ENCODE measurements around the gene TACR3.
"Not testable (repeated sequence)": the region's sequence is repeated elsewhere in the genome, so short reads cannot be mapped to it uniquely, and the experiment has no call there.

The TACR3 gene, protein sequence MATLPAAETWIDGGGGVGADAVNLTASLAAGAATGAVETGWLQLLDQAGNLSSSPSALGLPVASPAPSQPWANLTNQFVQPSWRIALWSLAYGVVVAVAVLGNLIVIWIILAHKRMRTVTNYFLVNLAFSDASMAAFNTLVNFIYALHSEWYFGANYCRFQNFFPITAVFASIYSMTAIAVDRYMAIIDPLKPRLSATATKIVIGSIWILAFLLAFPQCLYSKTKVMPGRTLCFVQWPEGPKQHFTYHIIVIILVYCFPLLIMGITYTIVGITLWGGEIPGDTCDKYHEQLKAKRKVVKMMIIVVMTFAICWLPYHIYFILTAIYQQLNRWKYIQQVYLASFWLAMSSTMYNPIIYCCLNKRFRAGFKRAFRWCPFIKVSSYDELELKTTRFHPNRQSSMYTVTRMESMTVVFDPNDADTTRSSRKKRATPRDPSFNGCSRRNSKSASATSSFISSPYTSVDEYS

DNA sequence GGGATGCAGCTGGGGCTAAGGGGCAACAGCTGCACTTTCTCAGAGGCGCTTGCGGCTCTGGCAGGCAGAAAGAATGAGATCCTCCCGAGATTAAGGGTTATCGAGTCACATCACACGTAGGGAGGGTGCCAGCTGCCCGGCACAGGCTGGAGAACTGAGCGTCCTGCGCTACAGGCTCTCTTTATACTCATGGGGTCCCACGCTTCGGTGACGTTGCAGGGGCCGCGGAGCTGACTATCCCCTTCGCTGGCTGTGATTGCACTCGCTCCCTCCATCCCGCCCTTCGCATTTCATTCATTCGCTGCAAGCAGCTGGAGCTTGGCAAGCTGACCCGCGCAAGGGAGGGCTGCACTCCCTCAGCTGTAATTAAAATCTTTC is at the start of gene TACR3:
TACR3 (minus strand) TSS at position 156 of the 378 bp plus-strand sequence. CDS start 310 bp downstream, outside the sequence.
- FAIRE-seq = no peak
- no peak for DNase-seq (ENCODE audit: insufficient read length, low spot score)

DNA sequence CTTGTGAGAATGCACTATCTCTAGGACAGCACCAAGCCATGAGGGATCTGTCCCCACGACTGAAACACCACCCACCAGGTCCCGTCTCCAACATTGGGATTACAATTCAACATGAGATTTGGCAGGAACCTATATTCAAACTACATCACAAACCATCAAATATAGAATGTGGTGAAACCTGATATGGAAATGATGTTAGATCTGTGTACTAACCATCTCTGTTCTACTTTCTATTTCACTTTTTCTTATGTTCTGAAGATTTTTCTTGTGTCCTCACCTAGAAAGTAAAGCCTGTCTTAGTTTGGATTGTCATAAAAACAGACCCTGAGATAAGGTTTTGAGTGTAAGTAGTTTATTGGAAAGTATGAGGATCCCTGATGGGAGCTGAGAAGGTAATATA is 37.8 kb upstream of the TACR3 start:
- FAIRE-seq (no peak), DNase-seq (ENCODE audit: insufficient read length, low spot score) (no peak)

DNA sequence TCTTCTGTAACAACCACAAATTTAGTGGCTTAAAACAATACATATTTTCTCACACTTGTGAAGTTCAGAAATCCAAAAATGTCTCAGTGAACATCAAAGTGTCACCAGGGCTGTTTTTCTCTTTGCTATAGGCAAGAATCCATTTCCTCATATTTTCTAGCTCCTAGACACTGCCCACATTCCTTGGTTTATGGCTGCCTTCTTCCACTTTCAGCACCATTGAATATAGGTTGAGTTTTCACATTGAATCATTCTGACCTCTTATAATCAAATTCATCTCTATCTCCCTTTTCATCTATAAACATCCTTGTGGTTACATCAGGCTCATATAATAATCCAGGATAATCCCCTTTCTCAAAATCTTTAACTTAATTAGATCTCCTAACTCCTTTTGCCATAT is 37.0 kb upstream of the TACR3 start:
- DNase-seq (ENCODE audit: insufficient read length, low spot score) (no peak), FAIRE-seq (no peak)

DNA sequence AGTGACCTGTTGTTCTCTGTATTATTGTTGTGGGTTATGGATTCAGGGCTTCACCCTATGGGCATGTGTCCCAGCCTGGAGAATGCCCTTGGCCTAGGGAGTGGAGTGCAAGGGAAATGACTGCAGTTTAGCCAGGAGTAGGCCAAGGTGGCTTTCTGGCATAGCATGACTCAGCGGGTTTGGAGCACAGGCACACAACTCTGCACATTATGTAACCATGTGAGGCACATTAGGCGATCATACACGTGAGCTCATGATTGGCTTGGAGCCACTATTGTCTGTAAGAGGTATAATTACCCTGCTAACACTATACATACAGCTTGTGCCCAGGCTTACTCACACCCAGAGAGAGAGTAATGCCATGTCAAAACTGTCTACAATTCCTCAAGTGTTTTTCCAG is 35.1 kb upstream of the TACR3 start:
- no peak for FAIRE-seq

DNA sequence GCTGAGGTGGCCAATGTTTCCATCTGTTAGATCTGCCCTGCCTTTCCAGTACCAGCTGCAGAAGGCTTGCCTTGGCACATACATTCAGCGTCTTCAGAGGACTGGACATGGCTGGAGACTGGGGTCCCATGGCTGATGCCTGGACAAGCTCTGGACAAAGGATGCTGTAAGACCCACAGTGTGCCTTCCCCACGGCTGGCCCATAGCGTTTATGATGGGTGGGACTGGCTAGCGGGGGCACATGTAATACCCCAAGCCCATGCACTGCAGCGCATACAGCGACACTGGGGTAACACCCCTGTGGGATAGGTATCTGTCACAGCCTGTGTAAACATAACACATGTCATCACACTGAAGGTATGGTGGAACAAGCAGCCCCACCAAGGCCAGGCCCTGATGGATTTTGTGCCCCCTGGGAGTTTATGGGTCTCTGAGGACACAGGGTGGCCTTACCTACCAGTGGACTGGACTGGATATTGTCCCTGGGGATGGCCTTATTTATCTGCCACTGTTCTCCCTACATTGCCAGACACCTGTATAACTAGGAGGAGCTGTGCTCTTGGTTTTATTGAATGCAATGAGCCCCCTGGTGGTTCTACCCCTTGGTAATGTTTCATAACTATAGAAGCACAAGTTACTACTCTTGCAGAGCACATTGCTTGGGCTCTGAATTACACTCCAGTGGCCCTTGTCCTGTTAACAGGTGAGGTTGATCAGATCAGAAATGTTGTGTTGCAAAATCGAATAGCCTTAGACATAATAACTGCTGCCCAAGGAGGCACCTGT is 34.3 kb upstream of the TACR3 start:
- FAIRE-seq = no peak
- DNase-seq (ENCODE audit: insufficient read length, low spot score) = no peak

More for the DNA sequence above, 35.1 kb upstream of the TACR3 start:
- DNase-seq (ENCODE audit: insufficient read length, low spot score) = no peak

DNA sequence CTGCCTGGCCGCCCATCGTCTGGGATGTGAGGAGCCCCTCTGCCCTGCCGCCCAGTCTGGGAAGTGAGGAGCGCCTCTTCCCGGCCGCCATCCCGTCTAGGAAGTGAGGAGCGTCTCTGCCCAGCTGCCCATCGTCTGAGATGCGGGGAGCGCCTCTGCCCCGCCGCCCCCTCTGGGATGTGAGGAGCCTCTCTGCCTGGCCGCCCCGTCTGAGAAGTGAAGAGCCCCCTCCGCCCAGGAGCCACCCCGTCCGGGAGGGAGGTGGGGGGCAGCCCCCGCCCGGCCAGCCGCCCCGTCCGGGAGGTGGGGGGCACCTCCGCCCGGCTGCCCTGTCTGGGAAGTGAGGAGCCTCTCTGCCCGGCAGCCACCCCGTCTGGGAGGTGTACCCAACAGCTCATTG is 3.4 kb upstream of the TACR3 start:
- DNase-seq (ENCODE audit: insufficient read length, low spot score); FAIRE-seq: not testable (repeated sequence)

DNA sequence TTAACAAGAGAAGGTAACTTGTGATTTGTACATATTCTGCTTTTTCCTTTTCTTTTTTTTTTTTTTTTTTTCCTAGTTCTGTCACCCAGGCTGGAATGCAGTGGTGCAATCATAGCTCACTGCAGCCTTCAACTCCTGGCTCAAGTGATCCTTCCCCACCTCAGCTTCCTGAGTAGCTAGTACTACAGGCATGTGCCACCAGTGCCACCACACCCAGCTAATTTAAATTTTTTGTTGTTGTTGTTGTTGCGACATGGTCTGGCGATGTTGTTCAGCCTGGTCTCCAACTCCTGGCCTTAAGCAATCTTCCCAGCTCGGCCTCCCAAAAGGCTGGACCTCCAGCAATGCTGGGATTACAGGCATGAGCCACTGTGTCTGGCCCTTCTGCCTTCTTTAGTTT is 1.5 kb upstream of the TACR3 start:
- FAIRE-seq (no peak), DNase-seq (ENCODE audit: insufficient read length, low spot score) (no peak)

DNA sequence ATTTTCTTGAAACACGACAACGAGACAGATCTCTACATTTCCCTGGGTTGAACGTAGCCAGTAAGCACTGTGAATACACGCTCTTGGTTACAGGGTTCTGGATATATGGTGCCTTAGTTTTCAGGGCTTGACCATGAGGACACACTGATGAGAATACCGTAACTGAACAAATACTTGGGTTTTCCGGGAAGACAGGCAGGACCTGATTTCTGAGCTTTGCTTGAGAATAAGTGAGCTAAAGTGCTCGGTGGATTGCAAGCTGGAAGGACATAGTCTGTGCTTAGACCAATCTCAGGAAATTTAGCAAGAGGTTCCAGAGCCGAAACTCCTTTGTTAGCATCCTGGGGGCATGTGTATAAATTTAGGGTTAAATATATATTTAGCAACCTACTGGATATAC is 876 bp upstream of the TACR3 start:
- DNase-seq (ENCODE audit: insufficient read length, low spot score) (no peak), FAIRE-seq (no peak)

DNA sequence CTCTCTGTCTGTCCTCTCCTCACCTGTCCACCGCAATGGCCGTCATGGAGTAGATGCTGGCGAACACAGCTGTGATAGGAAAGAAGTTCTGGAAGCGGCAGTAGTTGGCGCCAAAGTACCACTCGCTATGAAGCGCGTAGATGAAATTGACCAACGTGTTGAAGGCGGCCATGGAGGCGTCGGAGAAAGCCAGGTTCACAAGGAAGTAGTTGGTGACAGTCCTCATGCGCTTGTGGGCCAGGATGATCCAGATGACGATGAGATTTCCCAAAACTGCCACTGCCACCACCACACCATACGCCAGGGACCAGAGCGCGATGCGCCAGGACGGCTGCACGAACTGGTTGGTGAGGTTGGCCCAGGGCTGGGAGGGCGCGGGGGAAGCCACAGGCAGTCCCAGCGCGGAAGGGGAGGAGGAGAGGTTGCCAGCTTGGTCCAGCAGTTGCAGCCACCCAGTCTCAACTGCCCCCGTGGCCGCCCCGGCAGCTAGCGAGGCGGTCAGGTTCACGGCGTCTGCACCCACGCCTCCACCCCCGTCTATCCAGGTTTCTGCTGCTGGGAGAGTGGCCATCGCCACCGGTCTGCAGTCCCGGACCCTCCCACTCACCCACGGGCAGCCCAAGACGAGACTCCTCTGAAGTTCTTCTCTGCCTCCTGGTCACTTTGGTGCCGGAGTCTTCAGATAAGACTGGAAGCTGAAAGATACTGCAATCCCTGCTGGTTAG is 518 bp downstream of the TACR3 start:
- FAIRE-seq (no peak), DNase-seq (ENCODE audit: insufficient read length, low spot score) (no peak)

DNA sequence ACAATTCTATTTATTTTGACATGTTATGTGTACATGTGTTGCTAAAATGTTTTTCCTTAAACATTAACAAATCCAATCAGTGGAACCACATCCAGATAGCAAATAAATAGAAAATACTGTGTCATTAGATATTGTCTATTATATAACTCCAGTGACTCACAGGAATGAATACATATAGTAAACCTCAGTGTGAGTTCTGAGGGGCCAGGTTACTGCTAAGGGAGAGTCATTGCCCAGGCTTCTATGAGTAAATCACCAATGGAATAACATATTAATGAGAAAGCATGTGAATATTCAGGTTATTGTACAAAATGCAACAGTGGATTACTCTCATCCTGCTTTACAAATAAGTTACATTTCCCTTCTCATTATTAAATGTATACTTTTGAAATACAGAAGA is 27.2 kb downstream of the TACR3 start:
- no peak for FAIRE-seq
- no peak for DNase-seq (ENCODE audit: insufficient read length, low spot score)

DNA sequence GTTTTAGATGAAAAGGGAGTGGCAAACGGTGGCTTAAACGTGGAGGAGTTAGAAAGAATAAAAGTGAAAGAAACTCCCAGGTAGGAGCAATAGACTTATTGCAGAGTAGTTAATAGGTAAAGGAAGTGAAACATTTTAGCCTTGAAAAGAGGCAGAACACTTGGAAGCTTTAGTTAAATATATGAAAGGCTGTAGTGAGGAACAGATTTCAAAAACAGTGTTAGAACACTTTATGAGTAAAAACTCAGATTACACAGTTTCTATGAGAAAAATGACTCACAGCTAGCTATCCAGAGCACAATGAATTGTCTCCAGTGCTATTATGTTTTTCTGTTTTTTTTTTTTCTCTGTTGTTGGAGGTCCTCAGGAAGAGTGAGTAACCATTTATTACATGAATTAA is 45.8 kb downstream of the TACR3 start:
- no peak for FAIRE-seq
- no peak for DNase-seq (ENCODE audit: insufficient read length, low spot score)

DNA sequence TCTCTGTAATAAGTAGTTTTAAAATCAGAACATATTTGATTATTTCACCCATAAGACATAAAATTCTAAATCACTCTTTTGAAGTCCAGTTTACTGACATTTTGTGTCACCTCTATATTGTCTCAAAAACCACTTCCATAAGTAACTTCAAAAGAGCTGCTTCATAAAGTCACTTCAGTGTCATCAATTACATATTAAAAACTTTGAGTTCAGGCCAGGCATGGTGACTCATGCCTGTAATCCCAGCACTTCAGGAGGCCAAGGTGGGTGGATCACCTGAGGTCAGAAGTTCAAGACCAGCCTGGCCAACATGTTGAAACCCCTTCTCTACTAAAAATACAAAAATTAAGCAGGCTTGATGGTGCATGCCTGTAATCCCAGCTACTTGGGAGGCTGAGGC is 53.0 kb downstream of the TACR3 start:
- not testable (repeated sequence) for DNase-seq (ENCODE audit: insufficient read length, low spot score); FAIRE-seq

DNA sequence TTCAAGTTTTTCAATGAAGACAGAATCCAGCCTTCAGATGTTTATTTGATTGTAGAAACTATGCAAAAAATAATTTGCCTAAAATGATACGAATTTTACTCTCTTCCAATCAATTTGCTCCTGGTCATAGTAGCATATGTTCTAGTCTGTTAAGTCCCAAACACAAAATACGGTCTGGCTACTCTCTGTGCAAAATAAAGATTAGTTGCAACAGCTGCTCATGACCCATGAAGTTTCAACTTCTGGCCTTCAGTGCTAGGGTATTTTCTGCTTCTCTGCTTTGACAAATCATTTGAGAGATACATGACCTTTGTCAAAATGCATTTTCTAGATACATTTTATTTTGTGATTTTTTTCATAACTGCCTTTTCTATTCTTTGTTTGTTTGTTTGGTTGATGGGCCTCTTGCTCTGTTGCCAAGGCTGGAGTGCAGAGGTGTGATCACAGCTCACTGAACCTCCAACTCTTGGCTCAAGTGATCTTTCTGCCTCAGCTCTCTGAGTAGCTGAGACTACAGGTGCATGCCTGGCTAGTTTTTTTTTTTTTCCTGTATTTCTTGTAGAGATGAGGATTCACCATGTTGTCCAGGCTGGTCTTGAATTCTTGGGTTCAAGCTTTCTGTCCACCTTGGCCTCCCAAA is 55.2 kb downstream of the TACR3 start:
- no peak for FAIRE-seq
- no peak for DNase-seq (ENCODE audit: insufficient read length, low spot score)

DNA sequence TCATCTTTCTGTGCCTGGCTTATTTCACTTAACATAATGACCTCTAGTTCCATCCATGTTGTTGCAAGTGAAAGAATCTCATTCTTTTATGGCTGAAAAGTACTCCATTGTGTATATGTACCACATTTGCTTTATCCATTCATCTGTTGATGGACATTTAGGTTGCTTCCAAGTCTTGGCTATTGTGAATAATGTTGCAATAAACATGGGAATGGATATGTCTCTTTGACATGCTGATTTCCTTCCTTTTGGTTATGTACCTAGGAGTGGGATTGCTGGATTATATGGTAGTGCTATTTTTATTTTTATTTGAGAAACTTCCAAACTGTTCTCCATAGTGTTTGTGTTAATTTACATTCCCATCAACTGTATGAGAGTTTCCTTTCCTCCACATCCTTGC is 71.2 kb downstream of the TACR3 start:
- no peak for FAIRE-seq
- no peak for DNase-seq (ENCODE audit: insufficient read length, low spot score)

DNA sequence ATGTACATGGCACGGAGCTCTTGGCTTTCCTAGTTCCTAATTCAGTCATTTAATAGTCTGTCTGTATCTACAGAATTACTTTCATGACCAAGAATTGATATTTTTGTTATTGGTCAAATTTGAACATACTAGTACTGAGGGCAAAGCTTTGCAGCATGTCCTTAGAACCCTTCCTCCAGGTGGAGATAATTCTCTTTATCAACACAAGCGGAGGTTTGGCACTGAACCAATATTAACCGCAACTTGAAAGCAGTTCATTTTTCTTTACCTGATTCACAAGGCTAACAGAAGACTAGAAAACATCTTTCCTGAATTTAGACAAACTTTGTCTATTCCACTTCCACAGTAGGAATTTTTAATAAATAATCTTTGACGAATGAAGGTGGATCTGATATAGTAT is 73.8 kb downstream of the TACR3 start:
- DNase-seq (ENCODE audit: insufficient read length, low spot score) (no peak), FAIRE-seq (no peak)

DNA sequence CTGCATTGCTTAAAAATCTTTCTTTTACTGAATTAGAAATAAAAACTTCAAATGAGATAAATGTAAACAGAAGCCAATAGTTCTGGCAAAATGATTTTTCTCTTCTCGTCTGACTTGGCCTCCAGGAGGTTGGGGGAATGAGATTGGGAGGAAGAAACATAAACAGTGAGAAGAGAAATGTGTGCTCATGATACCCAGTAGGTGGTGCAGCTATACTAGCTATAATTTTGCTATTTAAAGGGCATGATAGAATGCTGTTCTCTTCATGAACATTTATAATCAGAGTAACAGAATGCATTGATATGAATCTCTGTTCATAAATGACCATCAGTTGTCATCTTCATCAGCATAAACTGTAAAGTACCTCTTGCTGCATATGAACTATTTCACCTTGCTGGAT is 85.5 kb downstream of the TACR3 start:
- FAIRE-seq (no peak), DNase-seq (ENCODE audit: insufficient read length, low spot score) (no peak)

DNA sequence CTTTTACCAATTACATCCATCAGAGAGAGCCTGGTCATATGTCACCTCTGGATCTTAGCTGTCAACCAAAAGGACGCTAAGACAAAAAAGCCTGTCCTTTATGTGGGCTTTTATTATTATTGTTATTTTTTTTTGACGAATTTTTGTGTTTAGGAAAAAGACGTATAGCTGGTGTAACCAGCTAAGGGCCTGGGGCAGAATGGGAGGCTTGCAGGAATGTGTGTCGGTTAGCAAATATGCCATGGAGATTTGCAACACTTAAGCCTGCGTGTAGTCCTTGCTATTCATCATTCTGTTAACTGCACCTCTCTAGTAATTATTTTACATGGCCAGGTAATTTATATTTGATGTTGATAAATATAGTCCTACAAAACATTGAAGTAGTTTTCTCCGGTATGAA is 93.5 kb downstream of the TACR3 start:
- FAIRE-seq (no peak), DNase-seq (ENCODE audit: insufficient read length, low spot score) (no peak)

DNA sequence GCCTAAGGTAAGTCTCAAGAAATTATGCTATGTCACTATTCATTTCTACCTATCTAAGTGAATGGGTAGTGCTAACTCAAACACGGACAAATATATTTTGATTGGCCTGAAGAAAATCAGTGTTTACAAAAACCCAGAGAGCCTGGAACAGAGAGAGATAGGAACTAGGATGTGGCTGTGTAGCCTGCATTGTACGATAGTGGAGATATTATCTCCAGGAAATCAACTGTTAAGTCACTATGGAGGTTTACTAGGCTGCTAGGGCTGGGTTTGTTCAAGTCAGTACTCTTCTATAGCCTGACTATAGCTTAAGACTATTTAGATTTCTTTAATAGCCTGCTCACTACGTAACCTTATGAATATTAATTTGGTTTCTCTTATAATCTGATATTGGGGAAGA is 127.9 kb downstream of the TACR3 start:
- FAIRE-seq (no peak), DNase-seq (ENCODE audit: insufficient read length, low spot score) (no peak)

DNA sequence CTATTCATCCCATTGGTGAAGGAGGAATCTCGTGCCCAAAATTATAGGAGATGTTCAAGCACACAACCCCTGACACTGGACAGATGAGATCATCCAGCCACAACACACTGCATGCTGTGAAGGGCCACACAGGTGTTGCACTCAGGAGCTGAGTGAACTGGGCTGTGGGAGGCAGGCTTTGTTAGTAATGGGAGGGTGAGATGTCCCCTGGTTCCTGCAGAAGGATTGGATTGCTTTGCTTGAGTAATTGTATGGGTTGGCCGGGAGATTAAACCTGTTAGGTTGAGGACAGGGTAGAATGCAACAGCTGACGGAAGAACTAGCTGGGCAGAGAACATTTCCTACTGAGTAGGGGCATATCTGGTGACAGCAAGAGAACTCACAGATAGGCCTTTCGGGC is 152.2 kb downstream of the TACR3 start:
- no peak for FAIRE-seq
- no peak for DNase-seq (ENCODE audit: insufficient read length, low spot score)

DNA sequence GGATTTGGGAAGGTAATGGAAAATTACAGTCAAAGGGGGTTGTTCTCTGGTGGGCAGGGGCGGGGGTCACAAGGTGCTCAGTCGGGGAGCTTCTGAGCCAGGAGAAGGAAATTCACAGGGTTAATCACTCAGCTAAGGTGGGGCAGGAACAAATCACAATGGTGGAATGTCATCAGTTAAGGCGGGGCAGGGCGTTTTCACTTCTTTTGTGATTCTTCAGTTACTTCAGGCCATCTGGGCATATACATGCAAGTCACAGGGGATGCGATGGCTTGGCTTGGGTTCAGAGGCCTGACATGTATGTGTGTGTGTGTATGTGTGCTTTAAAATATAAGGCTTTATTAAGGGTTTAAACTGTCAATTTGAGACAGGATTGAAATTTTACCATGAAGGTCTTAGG is 160.6 kb downstream of the TACR3 start:
- DNase-seq (ENCODE audit: insufficient read length, low spot score); FAIRE-seq: not testable (repeated sequence)
